ENCODE measurements around the gene MPV17L.
"Not testable (repeated sequence)": the region's sequence is repeated elsewhere in the genome, so short reads cannot be mapped to it uniquely, and the experiment has no call there.

The MPV17L gene

DNA sequence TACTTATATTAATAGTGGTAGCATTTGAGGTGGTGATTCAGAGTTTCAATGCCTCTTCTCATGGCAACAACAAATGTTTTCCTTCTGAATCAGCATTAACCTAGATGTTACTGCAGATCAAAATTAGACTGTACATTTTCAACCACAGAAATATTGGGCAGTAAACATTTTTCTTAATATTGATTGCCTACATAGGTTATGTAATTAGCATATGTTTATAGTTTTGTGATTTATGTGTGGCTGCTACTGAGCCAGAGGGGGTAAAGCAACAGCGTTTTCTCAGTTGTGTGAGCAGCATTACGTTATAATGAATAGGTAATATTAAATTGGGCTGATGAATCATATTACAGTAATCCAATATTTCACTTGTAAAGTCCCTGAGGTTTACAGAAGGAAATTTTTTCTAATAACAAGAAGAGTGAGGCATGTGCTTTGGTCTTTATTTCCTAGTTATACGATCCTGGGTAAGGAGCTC, 20.0 kb downstream of the MPV17L start:
- peak; percentile 45 for DNase-seq (ENCODE audit: low read depth)
- TF ChIP-seq, protein P1, sequence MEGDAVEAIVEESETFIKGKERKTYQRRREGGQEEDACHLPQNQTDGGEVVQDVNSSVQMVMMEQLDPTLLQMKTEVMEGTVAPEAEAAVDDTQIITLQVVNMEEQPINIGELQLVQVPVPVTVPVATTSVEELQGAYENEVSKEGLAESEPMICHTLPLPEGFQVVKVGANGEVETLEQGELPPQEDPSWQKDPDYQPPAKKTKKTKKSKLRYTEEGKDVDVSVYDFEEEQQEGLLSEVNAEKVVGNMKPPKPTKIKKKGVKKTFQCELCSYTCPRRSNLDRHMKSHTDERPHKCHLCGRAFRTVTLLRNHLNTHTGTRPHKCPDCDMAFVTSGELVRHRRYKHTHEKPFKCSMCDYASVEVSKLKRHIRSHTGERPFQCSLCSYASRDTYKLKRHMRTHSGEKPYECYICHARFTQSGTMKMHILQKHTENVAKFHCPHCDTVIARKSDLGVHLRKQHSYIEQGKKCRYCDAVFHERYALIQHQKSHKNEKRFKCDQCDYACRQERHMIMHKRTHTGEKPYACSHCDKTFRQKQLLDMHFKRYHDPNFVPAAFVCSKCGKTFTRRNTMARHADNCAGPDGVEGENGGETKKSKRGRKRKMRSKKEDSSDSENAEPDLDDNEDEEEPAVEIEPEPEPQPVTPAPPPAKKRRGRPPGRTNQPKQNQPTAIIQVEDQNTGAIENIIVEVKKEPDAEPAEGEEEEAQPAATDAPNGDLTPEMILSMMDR (conservative IDR thresholded peaks at IDR 0.05; ENCODE audit: low read depth, low read length): no peak
- no peak overlapping the region for H3K4me3 ChIP-seq (ENCODE audit: low read depth, low read length)

DNA sequence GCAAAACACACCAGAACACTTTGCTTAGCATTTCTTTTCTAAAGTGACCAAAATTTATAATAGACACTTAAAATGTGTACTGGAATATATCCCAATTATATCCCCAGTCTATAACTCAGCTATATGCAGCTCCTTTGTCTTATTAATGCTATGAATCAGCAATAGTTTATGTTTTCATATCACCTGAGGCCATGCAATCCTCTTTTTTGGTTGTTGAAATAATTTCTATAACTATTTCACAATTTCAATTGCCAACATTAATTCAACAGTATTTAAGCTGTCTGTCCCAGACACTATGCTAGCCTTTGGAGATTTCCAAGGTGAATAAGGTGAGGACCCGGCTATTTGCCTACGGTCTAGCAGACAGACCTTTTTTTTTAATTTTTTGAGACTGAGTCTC, 21.6 kb downstream of the MPV17L start:
- TF ChIP-seq, protein P1 (conservative IDR thresholded peaks at IDR 0.05; ENCODE audit: low read depth, low read length): no peak
- DNase-seq (ENCODE audit: low read depth): no peak

DNA sequence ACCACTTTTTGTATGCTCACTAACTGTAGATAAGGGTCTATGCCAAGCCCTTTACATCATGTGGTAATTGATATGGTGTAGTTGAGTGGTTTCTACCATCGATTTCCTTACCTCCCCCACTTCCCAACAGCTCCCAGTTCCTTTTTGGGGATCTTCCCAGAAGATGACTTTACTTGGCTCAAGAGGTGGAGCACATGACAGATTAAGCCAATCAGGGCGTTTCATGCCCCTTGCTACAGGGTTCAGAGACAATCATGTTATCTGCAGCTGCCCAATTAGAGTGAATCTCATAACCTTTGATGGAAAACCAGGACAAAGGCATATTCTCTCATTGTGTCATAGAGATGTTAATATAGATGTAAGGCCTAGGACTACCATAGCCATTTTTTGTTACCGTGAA, 22.7 kb downstream of the MPV17L start:
- no peak for DNase-seq (ENCODE audit: low read depth)
- H3K4me3 ChIP-seq (ENCODE audit: low read depth, low read length): no peak overlapping the region
- TF ChIP-seq, protein P1 (conservative IDR thresholded peaks at IDR 0.05; ENCODE audit: low read depth, low read length): no peak

More for the DNA sequence above, 21.6 kb downstream of the MPV17L start:
- H3K4me3 ChIP-seq (ENCODE audit: low read depth, low read length): no peak overlapping the region

DNA sequence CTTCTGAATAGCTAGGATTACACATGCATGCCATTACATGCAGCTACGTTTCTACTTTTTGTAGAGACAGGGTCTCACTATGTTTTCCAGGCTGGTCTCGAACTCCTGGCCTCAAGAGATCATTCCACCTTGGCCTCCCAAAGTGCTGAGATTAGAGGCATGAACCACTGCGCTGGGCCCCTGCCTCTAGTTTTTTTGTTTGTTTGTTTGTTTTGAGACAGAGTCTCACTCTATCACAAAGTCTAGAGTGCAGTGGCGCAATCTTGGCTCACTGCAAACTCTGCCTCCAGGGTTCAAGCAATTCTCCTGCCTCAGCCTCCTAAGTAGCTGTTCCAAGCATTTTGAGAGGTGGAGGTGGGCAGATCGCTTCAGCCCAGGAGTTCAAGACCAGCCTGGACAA, 26.1 kb downstream of the MPV17L start:
- DNase-seq (ENCODE audit: low read depth); H3K4me3 ChIP-seq (ENCODE audit: low read depth, low read length): not testable (repeated sequence)

DNA sequence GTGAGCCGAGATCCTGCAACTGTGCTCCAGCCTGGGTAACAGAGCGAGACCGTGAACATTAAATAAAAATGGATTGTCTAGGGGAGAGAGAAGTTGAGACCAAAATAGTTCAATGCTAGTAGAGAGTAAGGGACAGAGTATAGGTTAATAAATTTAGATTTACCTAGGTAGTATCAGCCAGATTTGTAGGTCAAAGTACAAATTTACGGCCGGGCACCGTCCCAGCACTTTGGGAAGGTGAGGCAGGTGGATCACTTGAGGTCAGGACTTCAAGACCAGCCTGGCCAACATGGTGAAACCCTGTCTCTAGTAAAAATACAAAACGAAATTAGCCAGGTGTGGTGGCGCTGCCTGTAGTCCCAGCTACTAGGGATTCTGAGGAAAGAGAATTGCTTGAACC, 26.7 kb downstream of the MPV17L start:
- TF ChIP-seq, protein P1 (conservative IDR thresholded peaks at IDR 0.05; ENCODE audit: low read depth, low read length): no peak
- no peak overlapping the region for H3K4me3 ChIP-seq (ENCODE audit: low read depth, low read length)
- DNase-seq (ENCODE audit: low read depth): no peak

DNA sequence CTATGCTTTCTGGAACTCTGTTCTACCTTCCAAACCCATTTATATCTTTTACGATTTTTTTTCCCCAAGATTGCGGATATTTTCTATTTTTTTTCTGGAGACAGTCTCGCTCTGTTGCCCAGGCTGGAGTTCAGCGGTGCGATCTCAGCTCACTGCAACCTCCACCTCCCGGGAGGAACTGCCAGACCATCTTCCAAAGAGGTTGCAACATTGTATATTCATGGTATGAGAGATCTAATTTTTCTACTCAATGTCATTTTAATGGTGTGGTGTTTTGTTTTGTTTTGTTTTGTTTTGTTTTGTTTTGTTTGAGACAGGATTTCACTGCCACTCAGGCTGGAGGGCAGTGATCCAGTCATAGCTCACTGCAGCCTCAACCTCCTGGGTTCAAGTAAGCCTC, 30.3 kb downstream of the MPV17L start:
- H3K4me3 ChIP-seq (ENCODE audit: low read depth, low read length): no peak overlapping the region
- no peak for DNase-seq (ENCODE audit: low read depth)
- TF ChIP-seq, protein P1 (conservative IDR thresholded peaks at IDR 0.05; ENCODE audit: low read depth, low read length): no peak

DNA sequence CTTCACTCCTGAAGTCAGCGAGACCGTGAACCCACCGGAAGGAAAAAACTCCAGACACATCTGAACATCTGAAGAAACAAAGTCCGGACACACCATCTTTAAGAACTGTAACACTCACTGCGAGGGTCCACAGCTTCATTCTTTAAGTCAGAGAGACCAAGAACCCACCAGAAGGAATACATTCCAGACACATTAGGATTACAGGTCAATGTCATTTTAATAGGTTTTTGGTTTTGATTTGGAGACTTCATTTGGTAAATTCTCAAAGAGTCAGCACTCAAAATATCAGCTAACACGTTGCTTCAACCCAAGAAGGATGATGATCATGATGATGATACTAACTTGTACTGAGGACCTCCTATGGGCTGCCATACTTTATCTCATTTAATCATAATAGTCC, 31.2 kb downstream of the MPV17L start:
- H3K4me3 ChIP-seq (ENCODE audit: low read depth, low read length): no peak overlapping the region
- TF ChIP-seq, protein P1 (conservative IDR thresholded peaks at IDR 0.05; ENCODE audit: low read depth, low read length): no peak
- DNase-seq (ENCODE audit: low read depth): no peak
